NCI-H1436 (cell line): ENCODE results near the gene ERC2.
"Not testable (repeated sequence)": the region's sequence is repeated elsewhere in the genome, so short reads cannot be mapped to it uniquely, and the experiment has no call there.

Experiments
- DNase-seq: peaks from one replicate; lab custom pipeline; 2025; lab: John Stamatoyannopoulos, UW

The ERC2 gene

GRCh38 chr3:55884066-55884465, 584.2 kb downstream of the ERC2 start:
- no peak for DNase-seq

- no peak for DNase-seq
Measured at GRCh38 chr3:55882006-55882405, 586.3 kb downstream of the ERC2 start.

GRCh38 chr3:55880357-55880756, 587.9 kb downstream of the ERC2 start:
- no peak for DNase-seq

GRCh38 chr3:55879901-55880331, 588.4 kb downstream of the ERC2 start:
- DNase-seq: no peak

GRCh38 chr3:55877703-55878102, 590.6 kb downstream of the ERC2 start:
- DNase-seq: no peak

GRCh38 chr3:55876560-55876959, 591.7 kb downstream of the ERC2 start:
- no peak for DNase-seq

- no peak for DNase-seq
Measured at GRCh38 chr3:55875113-55875512, 593.2 kb downstream of the ERC2 start.

GRCh38 chr3:55873523-55874254, 594.6 kb downstream of the ERC2 start:
- no peak for DNase-seq

GRCh38 chr3:55870594-55870993, 597.7 kb downstream of the ERC2 start:
- DNase-seq: no peak

GRCh38 chr3:55868347-55868746, 599.9 kb downstream of the ERC2 start:
- no peak for DNase-seq

- DNase-seq: no peak
Measured at GRCh38 chr3:55863028-55863427, 605.2 kb downstream of the ERC2 start.

- peak; percentile 19 for DNase-seq
Measured at GRCh38 chr3:55860049-55860721, 608.1 kb downstream of the ERC2 start.

GRCh38 chr3:55859305-55859704, 609.0 kb downstream of the ERC2 start:
- no peak for DNase-seq

GRCh38 chr3:55858727-55859126, 609.5 kb downstream of the ERC2 start:
- DNase-seq: no peak

GRCh38 chr3:55858302-55858701, 610.0 kb downstream of the ERC2 start:
- no peak for DNase-seq

GRCh38 chr3:55857633-55858032, 610.6 kb downstream of the ERC2 start:
- no peak for DNase-seq

GRCh38 chr3:55855311-55855710, 613.0 kb downstream of the ERC2 start:
- DNase-seq: no peak

- no peak for DNase-seq
Measured at GRCh38 chr3:55854494-55854893, 613.8 kb downstream of the ERC2 start.

GRCh38 chr3:55852326-55852725, 615.9 kb downstream of the ERC2 start:
- no peak for DNase-seq

GRCh38 chr3:55842204-55842603, 626.1 kb downstream of the ERC2 start:
- no peak for DNase-seq

- not testable (repeated sequence) for DNase-seq
Measured at GRCh38 chr3:55831876-55832275, 636.4 kb downstream of the ERC2 start.

- DNase-seq: no peak
Measured at GRCh38 chr3:55828712-55829111, 639.6 kb downstream of the ERC2 start.

GRCh38 chr3:55827786-55828185, 640.5 kb downstream of the ERC2 start:
- no peak for DNase-seq
